ENCODE data around the gene EPHA10.

The EPHA10 gene

DNA sequence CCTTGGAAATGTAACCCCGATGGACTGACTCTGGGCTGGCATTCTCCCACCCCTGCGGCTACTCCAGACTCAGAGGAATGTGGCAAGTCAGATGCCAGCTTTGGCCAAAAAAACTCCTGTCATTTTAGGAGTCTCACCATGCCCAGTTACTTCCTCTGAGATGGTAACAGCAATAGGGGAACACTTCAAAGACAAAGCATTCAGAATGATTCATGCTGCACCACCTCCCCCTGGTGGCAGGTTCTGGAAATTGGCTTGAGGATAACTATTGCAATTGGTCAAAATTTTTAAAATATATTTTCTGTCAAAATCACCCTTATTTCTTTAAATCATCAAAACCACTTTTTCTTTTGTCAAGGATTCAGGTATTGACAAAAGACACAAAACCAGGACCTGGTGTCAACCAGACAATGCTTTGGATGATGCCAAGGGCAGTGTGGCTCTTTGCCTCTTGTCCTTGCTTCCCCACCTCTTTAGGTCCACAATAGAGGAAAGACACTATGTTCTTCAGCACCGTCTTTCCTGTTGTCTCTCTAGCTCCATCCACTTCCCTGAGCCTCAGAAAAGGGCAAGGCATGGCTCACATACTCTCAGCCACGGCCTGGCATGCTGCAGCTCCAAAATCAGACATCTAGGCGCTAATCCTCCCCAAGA, 82.5 kb downstream of the EPHA10 start:
- no peak overlapping the region for H3K27ac ChIP-seq (ENCODE audit: low read depth, low read length, poor library complexity, severe bottlenecking)
- no peak overlapping the region for H2AFZ ChIP-seq (ENCODE audit: low read length)
- no peaks in the 10 kb centered on the region for H3K4me1 ChIP-seq (ENCODE audit: insufficient read depth, low read length, severe bottlenecking)

DNA sequence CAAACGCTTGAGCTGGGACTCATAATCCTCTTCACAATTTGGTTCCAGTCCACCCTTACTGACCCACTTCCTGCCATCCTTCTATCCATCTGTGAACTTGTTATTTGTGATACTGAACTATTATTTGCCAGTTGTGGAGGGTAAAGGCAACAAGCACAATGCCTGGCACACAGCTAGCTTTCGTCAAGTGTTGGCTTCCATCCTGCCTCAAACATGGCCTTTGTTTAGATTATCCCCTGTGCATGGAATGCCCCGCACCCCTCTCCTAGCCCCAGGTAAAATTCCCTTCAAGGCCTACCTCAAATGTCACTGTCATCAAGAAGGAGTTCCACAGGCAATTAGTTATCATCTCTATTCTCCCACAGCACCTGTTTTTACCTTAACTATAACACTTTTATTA, 84.0 kb downstream of the EPHA10 start:
- H3K27ac ChIP-seq (ENCODE audit: low read depth, low read length, poor library complexity, severe bottlenecking): no peak overlapping the region
- no peaks in the 10 kb centered on the region for H3K9me2 ChIP-seq (ENCODE audit: low read depth, low read length)
- H3K27me3 ChIP-seq (ENCODE audit: insufficient read depth, low read length): no peaks in the 10 kb centered on the region
- peaks cover 48% of the 10 kb centered on the region; the same call in 1 of the 2 replicates for H3K36me3 ChIP-seq (ENCODE audit: insufficient read depth, low read length)
- no peaks in the 10 kb centered on the region for H3F3A ChIP-seq (ENCODE audit: insufficient read depth, low read length)
- no peak for TF ChIP-seq EZH2 (IDR thresholded peaks at IDR 0.05; ENCODE audit: borderline replicate concordance, low read length)
- TF ChIP-seq, protein P1, sequence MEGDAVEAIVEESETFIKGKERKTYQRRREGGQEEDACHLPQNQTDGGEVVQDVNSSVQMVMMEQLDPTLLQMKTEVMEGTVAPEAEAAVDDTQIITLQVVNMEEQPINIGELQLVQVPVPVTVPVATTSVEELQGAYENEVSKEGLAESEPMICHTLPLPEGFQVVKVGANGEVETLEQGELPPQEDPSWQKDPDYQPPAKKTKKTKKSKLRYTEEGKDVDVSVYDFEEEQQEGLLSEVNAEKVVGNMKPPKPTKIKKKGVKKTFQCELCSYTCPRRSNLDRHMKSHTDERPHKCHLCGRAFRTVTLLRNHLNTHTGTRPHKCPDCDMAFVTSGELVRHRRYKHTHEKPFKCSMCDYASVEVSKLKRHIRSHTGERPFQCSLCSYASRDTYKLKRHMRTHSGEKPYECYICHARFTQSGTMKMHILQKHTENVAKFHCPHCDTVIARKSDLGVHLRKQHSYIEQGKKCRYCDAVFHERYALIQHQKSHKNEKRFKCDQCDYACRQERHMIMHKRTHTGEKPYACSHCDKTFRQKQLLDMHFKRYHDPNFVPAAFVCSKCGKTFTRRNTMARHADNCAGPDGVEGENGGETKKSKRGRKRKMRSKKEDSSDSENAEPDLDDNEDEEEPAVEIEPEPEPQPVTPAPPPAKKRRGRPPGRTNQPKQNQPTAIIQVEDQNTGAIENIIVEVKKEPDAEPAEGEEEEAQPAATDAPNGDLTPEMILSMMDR (IDR thresholded peaks at IDR 0.05; ENCODE audit: low read length): no peak
- H3K79me2 ChIP-seq (ENCODE audit: insufficient read depth, low read length): no peaks in the 10 kb centered on the region
- no peak overlapping the region for H2AFZ ChIP-seq (ENCODE audit: low read length)
- H3K9me3 ChIP-seq (ENCODE audit: low read length): no peaks in the 10 kb centered on the region
- H3K4me1 ChIP-seq (ENCODE audit: insufficient read depth, low read length, severe bottlenecking): peaks cover 12% of the 10 kb centered on the region
- no peak overlapping the region for H3K4me3 ChIP-seq (ENCODE audit: low read depth, low read length, poor library complexity, severe bottlenecking)
- H3K4me2 ChIP-seq (ENCODE audit: low read length): no peak overlapping the region
- H3K9ac ChIP-seq (ENCODE audit: low read length): no peak overlapping the region
- H4K20me1 ChIP-seq (ENCODE audit: insufficient read depth, low read length): no peaks in the 10 kb centered on the region

More for the DNA sequence above, 82.5 kb downstream of the EPHA10 start:
- Histone ChIP-seq H3K9me2 (ENCODE audit: low read depth, low read length) (no peaks in the 10 kb centered on the region), H3F3A (ENCODE audit: insufficient read depth, low read length) (no peaks in the 10 kb centered on the region), H4K20me1 (ENCODE audit: insufficient read depth, low read length) (no peaks in the 10 kb centered on the region), H3K79me2 (ENCODE audit: insufficient read depth, low read length) (no peaks in the 10 kb centered on the region), H3K4me3 (ENCODE audit: low read depth, low read length, poor library complexity, severe bottlenecking) (no peak overlapping the region), H3K4me2 (ENCODE audit: low read length) (no peak overlapping the region), H3K27me3 (ENCODE audit: insufficient read depth, low read length) (no peaks in the 10 kb centered on the region), H3K36me3 (ENCODE audit: insufficient read depth, low read length) (peaks cover 57% of the 10 kb centered on the region), H3K9me3 (ENCODE audit: low read length) (no peaks in the 10 kb centered on the region), H3K9ac (ENCODE audit: low read length) (no peak overlapping the region)
- TF ChIP-seq, protein P1 (IDR thresholded peaks at IDR 0.05; ENCODE audit: low read length): peak; percentile 90
- no peak for TF ChIP-seq EZH2 (IDR thresholded peaks at IDR 0.05; ENCODE audit: borderline replicate concordance, low read length)

DNA sequence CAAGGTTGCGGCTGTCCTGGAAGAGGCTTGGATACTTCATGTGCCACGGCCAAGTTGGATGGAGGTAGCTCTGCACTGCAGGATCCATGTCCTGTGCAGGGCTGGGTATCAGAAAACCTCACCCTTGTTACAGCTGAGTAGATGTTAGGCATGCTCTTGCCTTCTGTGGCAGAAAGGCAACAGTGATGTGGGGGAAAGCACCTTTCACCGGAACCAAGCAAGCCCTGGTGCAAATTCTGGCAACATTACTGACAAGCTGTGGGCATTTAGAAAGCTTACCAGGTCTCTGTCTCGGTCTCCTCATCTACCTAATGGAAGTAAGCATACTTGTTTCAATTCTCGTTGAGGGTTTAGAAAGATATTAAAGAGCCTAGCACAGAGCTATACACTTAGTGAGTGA, 87.1 kb downstream of the EPHA10 start:
- Histone ChIP-seq H3K4me1 (ENCODE audit: insufficient read depth, low read length, severe bottlenecking) (peaks cover 15% of the 10 kb centered on the region), H3K9me3 (ENCODE audit: low read length) (no peaks in the 10 kb centered on the region), H3K79me2 (ENCODE audit: insufficient read depth, low read length) (no peaks in the 10 kb centered on the region), H2AFZ (ENCODE audit: low read length) (no peak overlapping the region), H3K9ac (ENCODE audit: low read length) (no peak overlapping the region), H3K4me3 (ENCODE audit: low read depth, low read length, poor library complexity, severe bottlenecking) (no peak overlapping the region), H3K36me3 (ENCODE audit: insufficient read depth, low read length) (peaks cover 20% of the 10 kb centered on the region; the same call in 1 of the 2 replicates), H3K4me2 (ENCODE audit: low read length) (no peak overlapping the region), H3K9me2 (ENCODE audit: low read depth, low read length) (no peaks in the 10 kb centered on the region), H3K27ac (ENCODE audit: low read depth, low read length, poor library complexity, severe bottlenecking) (no peak overlapping the region), H3F3A (ENCODE audit: insufficient read depth, low read length) (no peaks in the 10 kb centered on the region), H4K20me1 (ENCODE audit: insufficient read depth, low read length) (no peaks in the 10 kb centered on the region), H3K27me3 (ENCODE audit: insufficient read depth, low read length) (no peaks in the 10 kb centered on the region)
- TF ChIP-seq, protein P1 (IDR thresholded peaks at IDR 0.05; ENCODE audit: low read length): no peak
- TF ChIP-seq EZH2 (IDR thresholded peaks at IDR 0.05; ENCODE audit: borderline replicate concordance, low read length): no peak
